Calu3 (cell line): ENCODE results near the gene ACSM4. TPM values are rescaled to one million over a fixed set of nuclear protein-coding genes. Genes with fewer than 3 reads are reported as not detected.

Experiments used
- BruUV-seq: library from RNA; stranded (reverse); fragments of 400-500 nt; replicated peaks from 2 replicates; lab custom pipeline; 2021; lab: Mats Ljungman, UMichigan
- CTCF ChIA-PET: fragments of 300-600 bp; sonication (Branson Sonifier 250); formaldehyde crosslinking; loops from one replicate; lab custom pipeline; 2022; ENCODE audit warnings: antibody characterized with exemption; lab: Charles Lee
- DNase-seq: peaks from one replicate; pipeline ENCODE4 v3.0.0; 2022
- H3K27ac Mint-ChIP-seq: one replicate; pipeline ENCODE4 v1.8.0; 2022; ENCODE audit warnings: mixed read lengths; ENCODE audit not compliant: unreplicated experiment
- H3K27me3 Mint-ChIP-seq: one replicate; pipeline ENCODE4 v1.8.0; 2022; ENCODE audit warnings: mixed read lengths; ENCODE audit not compliant: unreplicated experiment
- H3K36me3 Mint-ChIP-seq: one replicate; pipeline ENCODE4 v1.8.0; 2022; ENCODE audit warnings: mild to moderate bottlenecking, moderate library complexity, mixed read lengths; ENCODE audit not compliant: insufficient read depth, unreplicated experiment
- H3K4me1 Mint-ChIP-seq: one replicate; pipeline ENCODE4 v1.8.0; 2022; ENCODE audit warnings: mild to moderate bottlenecking, low read depth, mixed read lengths; ENCODE audit not compliant: unreplicated experiment
- H3K4me3 Mint-ChIP-seq: one replicate; pipeline ENCODE4 v1.8.0; 2022; ENCODE audit warnings: mild to moderate bottlenecking, low read depth, moderate library complexity, mixed read lengths; ENCODE audit not compliant: unreplicated experiment
- H3K9me3 Mint-ChIP-seq: one replicate; pipeline ENCODE4 v1.8.0; 2022; ENCODE audit warnings: low read depth, mixed read lengths; ENCODE audit not compliant: unreplicated experiment
- intact Hi-C: fragments of 100-400 bp; cut with micrococcal nuclease; formaldehyde crosslinking; loops from one replicate; pipeline ENCODE4 v1.10.0; 2022; ENCODE audit not compliant: unreplicated experiment
- total RNA-seq: library from RNA; stranded (reverse); gene quantifications from 2 replicates; pipeline ENCODE4 v1.2.3, GENCODE V29; 2022
- TF ChIP-seq, protein P1 (sequence below): fragments of 200-600 bp; IDR thresholded peaks from one replicate; pipeline ENCODE4 v1.8.0; 2022; ENCODE audit warnings: antibody characterized with exemption; ENCODE audit not compliant: unreplicated experiment

The ACSM4 gene
- total RNA-seq, 1 experiment from 2014 or later, result not detected

DNA sequence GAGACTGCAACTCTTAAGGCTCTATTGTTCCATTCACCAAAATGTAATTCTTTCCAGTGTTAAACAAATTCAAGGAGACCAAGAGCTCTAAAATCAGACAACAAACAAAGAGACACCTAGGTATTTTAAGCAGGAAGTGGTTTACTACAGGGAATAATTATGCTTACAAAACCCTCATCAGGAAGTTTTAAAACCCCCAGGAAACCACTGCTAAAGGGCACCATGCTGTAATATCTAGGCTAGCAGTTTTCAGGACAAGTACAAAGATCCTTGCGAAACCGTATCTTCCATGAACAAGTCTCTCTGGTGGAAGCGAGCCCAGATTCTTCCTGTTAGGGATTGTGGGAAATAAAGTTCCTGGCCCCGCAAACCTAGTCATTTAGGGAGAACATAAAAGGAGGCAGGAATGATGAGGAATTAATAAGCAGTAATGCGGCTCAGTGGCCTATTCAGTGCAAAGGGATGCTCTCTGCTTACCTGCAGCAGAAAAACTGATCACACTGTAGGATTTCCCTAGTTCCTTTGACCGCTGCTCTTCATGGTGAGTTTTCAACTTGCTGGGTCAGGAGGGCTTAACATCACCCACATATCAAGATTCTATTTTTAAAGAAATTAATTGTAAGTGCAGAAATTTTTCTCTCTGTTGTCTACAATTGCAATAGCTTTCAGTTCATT, 42.8 kb downstream of the ACSM4 start:
- BruUV-seq, result no TSS peak
- no peak overlapping the region for H3K4me3 Mint-ChIP-seq
- no peaks in the 10 kb centered on the region for H3K36me3 Mint-ChIP-seq
- no peak overlapping the region for H3K27ac Mint-ChIP-seq
- peaks cover 7% of the 10 kb centered on the region for H3K9me3 Mint-ChIP-seq
- intact Hi-C loops, result no loop called here
- no peaks in the 10 kb centered on the region for H3K27me3 Mint-ChIP-seq
- DNase-seq, result no peak
- no peaks in the 10 kb centered on the region for H3K4me1 Mint-ChIP-seq
- TF ChIP-seq, protein P1, sequence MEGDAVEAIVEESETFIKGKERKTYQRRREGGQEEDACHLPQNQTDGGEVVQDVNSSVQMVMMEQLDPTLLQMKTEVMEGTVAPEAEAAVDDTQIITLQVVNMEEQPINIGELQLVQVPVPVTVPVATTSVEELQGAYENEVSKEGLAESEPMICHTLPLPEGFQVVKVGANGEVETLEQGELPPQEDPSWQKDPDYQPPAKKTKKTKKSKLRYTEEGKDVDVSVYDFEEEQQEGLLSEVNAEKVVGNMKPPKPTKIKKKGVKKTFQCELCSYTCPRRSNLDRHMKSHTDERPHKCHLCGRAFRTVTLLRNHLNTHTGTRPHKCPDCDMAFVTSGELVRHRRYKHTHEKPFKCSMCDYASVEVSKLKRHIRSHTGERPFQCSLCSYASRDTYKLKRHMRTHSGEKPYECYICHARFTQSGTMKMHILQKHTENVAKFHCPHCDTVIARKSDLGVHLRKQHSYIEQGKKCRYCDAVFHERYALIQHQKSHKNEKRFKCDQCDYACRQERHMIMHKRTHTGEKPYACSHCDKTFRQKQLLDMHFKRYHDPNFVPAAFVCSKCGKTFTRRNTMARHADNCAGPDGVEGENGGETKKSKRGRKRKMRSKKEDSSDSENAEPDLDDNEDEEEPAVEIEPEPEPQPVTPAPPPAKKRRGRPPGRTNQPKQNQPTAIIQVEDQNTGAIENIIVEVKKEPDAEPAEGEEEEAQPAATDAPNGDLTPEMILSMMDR, result no peak
- CTCF ChIA-PET, result no interaction called here

DNA sequence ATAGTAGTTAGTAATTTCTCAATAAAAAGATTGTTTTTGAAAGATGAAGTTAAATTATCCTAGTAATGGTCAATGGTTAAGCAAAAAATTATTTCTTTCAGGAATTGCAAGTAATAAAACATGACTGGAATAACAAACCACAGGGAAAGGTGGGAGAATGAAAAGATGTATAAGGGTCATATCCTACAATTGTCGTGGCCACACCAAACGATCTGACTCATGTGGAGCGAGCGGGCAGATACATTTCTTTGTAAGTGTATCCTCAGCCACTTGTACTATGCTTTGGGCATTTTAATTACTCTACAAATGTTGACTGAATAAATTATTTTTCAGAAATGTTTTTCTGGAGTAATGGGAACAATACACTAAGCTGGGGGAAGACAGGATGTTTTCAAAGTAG, 45.5 kb downstream of the ACSM4 start:
- Mint-ChIP-seq H3K4me1 (peaks cover 10% of the 10 kb centered on the region), H3K27ac (no peak overlapping the region), H3K9me3 (peaks cover 3% of the 10 kb centered on the region), H3K27me3 (no peaks in the 10 kb centered on the region), H3K4me3 (no peak overlapping the region), H3K36me3 (no peaks in the 10 kb centered on the region)
- CTCF ChIA-PET, result no interaction called here
- DNase-seq, result no peak
- no TSS peak for BruUV-seq
- TF ChIP-seq, protein P1, result no peak
- intact Hi-C loops, result no loop called here

DNA sequence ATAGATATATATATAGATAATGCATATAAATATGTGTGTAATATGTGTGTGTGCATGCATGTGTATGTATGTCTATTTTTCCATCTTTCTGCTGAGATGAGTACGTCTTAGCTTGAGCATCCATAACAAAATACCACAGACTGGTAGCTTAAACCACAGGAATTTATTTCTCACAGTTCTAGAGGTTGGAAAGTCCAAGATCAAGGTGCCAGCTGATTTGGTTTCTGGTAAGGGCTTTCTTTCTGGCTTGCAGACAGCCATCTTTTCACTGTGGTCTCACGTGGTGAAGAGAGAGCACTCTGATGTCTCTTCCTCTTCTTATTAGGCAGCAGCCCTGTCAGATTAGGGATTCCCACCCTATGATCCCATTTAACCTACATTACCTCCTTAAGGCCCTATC, 47.3 kb downstream of the ACSM4 start:
- CTCF ChIA-PET, result no interaction called here
- H3K4me1 Mint-ChIP-seq, result peaks cover 10% of the 10 kb centered on the region
- no peak overlapping the region for H3K4me3 Mint-ChIP-seq
- no peaks in the 10 kb centered on the region for H3K27me3 Mint-ChIP-seq
- H3K27ac Mint-ChIP-seq, result no peak overlapping the region
- H3K9me3 Mint-ChIP-seq, result no peaks in the 10 kb centered on the region
- TF ChIP-seq, protein P1, result no peak
- intact Hi-C loops, result no loop called here
- H3K36me3 Mint-ChIP-seq, result no peaks in the 10 kb centered on the region
- no TSS peak for BruUV-seq
- no peak for DNase-seq

DNA sequence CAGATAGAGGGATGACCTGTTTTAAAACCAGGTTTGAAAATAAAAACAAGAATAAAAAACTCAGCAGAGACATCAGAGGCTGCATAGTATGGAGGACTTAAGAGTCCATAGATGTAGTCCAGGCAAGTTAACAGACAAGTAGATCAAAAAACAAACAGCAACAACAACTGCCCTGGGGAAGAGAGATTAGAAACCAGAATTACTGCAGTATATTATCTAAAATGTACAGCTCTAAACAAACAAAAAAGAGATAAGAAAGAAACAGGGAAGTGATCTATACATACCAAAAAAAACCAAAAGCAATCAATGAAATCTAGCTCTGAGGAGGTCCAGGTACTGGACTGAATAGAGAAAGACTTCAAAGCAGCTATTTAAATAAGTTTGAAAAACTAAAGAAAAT, 48.8 kb downstream of the ACSM4 start:
- H3K4me3 Mint-ChIP-seq, result no peak overlapping the region
- CTCF ChIA-PET, result no interaction called here

More for the DNA sequence above, 48.8 kb downstream of the ACSM4 start:
- Mint-ChIP-seq H3K27me3 (no peaks in the 10 kb centered on the region), H3K27ac (no peak overlapping the region), H3K9me3 (no peaks in the 10 kb centered on the region), H3K4me1 (peaks cover 10% of the 10 kb centered on the region), H3K36me3 (no peaks in the 10 kb centered on the region)
- TF ChIP-seq, protein P1, result no peak
- no TSS peak for BruUV-seq
- intact Hi-C loops, result no loop called here
- DNase-seq, result no peak
